ENCODE data around the gene EDRF1. TPM values are rescaled to one million over a fixed set of nuclear protein-coding genes. Genes with fewer than 3 reads are reported as not detected.

Gene EDRF1, protein sequence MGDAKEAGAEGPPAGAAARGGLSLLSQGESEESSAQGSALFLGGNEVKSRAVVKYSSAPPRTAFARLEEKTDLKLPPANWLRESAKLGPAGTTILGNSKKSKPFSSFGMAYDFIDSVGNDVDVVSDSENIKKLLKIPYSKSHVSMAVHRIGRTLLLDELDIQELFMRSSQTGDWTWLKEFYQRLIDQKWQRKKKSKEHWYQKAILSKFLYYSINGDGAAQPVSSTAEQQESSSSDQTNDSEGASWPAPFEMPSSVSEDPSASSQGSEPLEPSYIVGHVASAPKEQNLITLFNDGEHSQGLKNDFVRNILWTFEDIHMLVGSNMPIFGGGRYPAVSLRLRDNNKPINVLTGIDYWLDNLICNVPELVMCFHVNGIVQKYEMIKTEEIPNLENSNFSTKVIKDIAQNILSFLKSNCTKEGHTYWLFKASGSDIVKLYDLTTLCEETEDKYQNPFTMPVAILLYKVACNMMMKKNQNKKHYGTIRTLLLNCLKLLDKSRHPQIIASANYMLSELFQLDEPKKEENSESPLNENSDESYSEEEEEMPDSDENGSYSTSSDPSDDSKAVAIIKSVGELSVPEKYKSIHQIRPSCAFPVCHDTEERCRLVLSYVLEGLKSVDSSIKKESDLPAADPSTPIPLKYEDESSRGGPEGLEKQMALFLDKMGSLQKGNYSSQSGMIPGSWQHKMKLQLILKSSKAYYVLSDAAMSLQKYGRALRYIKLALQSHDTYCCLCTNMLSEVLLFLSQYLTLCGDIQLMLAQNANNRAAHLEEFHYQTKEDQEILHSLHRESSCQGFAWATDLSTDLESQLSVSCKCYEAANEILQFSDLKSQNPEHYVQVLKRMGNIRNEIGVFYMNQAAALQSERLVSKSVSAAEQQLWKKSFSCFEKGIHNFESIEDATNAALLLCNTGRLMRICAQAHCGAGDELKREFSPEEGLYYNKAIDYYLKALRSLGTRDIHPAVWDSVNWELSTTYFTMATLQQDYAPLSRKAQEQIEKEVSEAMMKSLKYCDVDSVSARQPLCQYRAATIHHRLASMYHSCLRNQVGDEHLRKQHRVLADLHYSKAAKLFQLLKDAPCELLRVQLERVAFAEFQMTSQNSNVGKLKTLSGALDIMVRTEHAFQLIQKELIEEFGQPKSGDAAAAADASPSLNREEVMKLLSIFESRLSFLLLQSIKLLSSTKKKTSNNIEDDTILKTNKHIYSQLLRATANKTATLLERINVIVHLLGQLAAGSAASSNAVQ
- total RNA-seq (2021; ENCODE audit: unreplicated experiment) (49.2 TPM), Bru-seq, nascent RNA (percentile 94 among the genes with signal in this experiment), BruChase-seq, experiment 1, labeled RNA remaining after a 6-hour chase (percentile 79 among the genes with signal in this experiment), BruChase-seq, experiment 2, labeled RNA remaining after a 2-hour chase (percentile 92 among the genes with signal in this experiment)
- polyA plus RNA-seq (2012): 10.4 and 17.7 TPM in 2 replicates
- long read RNA-seq, full-length matches to known transcripts: 37 of 83 reads
- long read RNA-seq, partial matches to known transcripts: 26 of 83 reads
- long read RNA-seq, other reads (novel, unspliced or antisense): 20 of 83 reads

DNA sequence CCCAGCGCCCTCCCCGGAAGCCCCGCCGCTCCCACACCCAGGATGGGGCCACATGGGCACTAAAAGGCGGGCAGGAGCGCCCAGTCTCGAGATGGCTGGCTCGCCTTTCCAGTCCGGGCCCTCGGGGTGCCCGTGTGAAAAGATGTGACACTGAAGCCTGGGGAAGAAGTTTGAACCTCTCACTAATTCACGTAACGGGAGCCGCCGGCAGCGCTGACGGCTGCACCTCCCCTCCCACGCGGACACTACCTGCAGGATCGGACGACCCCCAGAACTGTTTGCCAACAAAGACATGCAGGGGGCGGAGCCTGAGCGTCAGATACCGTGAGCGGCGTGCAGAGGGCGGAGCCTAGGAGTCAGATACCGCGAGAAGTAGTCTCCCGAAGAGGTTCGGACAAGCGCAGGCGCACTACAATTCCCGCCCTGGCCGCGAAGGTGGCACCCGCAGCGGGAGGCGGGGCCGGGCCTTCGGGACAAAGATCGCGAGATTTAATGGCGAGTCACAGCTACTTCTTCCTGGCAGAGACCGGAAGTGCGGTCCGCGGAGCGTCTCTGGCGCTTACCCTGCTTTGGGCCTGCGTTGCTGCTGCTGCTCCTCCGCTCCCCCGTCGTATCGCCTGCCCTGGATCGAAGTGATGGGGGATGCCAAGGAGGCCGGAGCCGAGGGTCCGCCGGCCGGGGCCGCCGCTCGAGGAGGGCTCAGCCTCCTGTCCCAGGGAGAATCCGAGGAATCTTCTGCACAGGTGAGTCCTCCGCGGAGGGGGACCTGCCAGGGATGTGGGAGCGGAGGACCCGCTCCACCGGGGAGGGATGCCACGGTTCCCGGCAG is at the start of gene EDRF1:
Gene EDRF1, plus strand, starts transcription at position 537 of the 829 bp plus-strand sequence. Its CDS starts 99 bp downstream, at position 636.
- H3K9me2 ChIP-seq (ENCODE audit: insufficient read depth): no peaks in the 10 kb centered on the region
- H3K36me3 ChIP-seq (ENCODE audit: control insufficient read depth in 1 of 2, insufficient read depth in 2 of 2, low read length in 2 of 2): peaks cover 31 to 34% of the 10 kb centered on the region in 2 experiments
- BruUV-seq (replicated peaks): no TSS peak
- peak within 1 kb of the TSS; percentile 87 to 99 for H3K4me3 ChIP-seq (replicated peaks in 1 of 2; ENCODE audit: low read depth in 1 of 2, low read length in 2 of 2)
- peak within 1 kb of the TSS; percentile 78 for H3K27ac ChIP-seq (ENCODE audit: low read depth, low read length)
- intact Hi-C loops (cut with micrococcal nuclease): loop anchor here (1.0 to 5.0 kb wide), 3 partner anchors 57 to 197 kb away; partner anchors contain the start of gene FANK1
- peak within 1 kb of the TSS; percentile 86 for H3K4me2 ChIP-seq (ENCODE audit: low read length)
- DNase-seq (ENCODE audit: low read depth, low spot score): peak; percentile 99
- ATAC-seq: peak; percentile 97
- H4K20me1 ChIP-seq (ENCODE audit: insufficient read depth): no peaks in the 10 kb centered on the region
- H3K9me3 ChIP-seq (ENCODE audit: control insufficient read depth in 1 of 2, insufficient read depth in 1 of 2, low read depth in 1 of 2, low read length in 2 of 2): no peaks in the 10 kb centered on the region
- no peaks in the 10 kb centered on the region for H3K27me3 ChIP-seq (ENCODE audit: insufficient read depth, low read length)
- CTCF ChIA-PET: interaction anchor here (1.0 kb wide), 1 partner anchor 671 kb away, joined by 3 read pairs; no protein-coding TSS in a partner anchor
- POLR2A ChIA-PET: interaction anchor here (0.9 to 1.3 kb wide), 5 partner anchors 10 to 57 kb away, joined by 4 to 9 read pairs (median 4); no protein-coding TSS in a partner anchor
- peak within 1 kb of the TSS; percentile 58 for H2AFZ ChIP-seq (ENCODE audit: low read depth, low read length, poor library complexity, severe bottlenecking)
- H3K9ac ChIP-seq (ENCODE audit: low read length): peak within 1 kb of the TSS; percentile 85
- RAD21 ChIA-PET (ENCODE audit: low non-redundant PET in 1 of 2, low total read pairs in 2 of 2, uncharacterized antibody in 2 of 2, unreplicated experiment in 2 of 2): no interaction called here
- peaks cover 44% of the 10 kb centered on the region for H3K79me2 ChIP-seq (ENCODE audit: insufficient read depth, low read length)
- H3K4me1 ChIP-seq (ENCODE audit: control insufficient read depth in 1 of 2, insufficient read depth in 2 of 2, low read length in 2 of 2): peaks cover 12 to 20% of the 10 kb centered on the region in 2 experiments
- peak; percentile 93 for TF ChIP-seq ZFX (IDR thresholded peaks at IDR 0.05)
- TF ChIP-seq YY1 (IDR thresholded peaks at IDR 0.05; ENCODE audit: extremely low read depth, insufficient replicate concordance, low read depth, low read length): peak; percentile 64
- peak; percentile 15; the same call in 1 of the 2 replicates for TF ChIP-seq SRF (IDR thresholded peaks at IDR 0.05; ENCODE audit: low read depth)
- no peak for TF ChIP-seq ZNF274 (IDR thresholded peaks at IDR 0.05; ENCODE audit: low read depth, low read length)
- no peak for TF ChIP-seq EZH2phosphoT487 (IDR thresholded peaks at IDR 0.05; ENCODE audit: borderline replicate concordance)
- peak; percentile 97 for TF ChIP-seq POLR2A (IDR thresholded peaks at IDR 0.05; ENCODE audit: borderline replicate concordance, extremely low read depth, insufficient read depth, insufficient read length)
- peak; percentile 84 for TF ChIP-seq ELF1 (IDR thresholded peaks at IDR 0.05; ENCODE audit: borderline replicate concordance, low read depth)
- TF ChIP-seq, protein P1, sequence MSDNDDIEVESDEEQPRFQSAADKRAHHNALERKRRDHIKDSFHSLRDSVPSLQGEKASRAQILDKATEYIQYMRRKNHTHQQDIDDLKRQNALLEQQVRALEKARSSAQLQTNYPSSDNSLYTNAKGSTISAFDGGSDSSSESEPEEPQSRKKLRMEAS (IDR thresholded peaks at IDR 0.05): peak; percentile 92
- peak; percentile 98 for TF ChIP-seq SIN3A (IDR thresholded peaks at IDR 0.05; ENCODE audit: low read depth)
- TF ChIP-seq CBX3 (IDR thresholded peaks at IDR 0.05; ENCODE audit: low read depth): no peak
- no peak for TF ChIP-seq FOSL1 (IDR thresholded peaks at IDR 0.05; ENCODE audit: low read depth)
- TF ChIP-seq, protein P2, sequence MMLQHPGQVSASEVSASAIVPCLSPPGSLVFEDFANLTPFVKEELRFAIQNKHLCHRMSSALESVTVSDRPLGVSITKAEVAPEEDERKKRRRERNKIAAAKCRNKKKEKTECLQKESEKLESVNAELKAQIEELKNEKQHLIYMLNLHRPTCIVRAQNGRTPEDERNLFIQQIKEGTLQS (IDR thresholded peaks at IDR 0.05): no peak
- TF ChIP-seq TCF7L2 (IDR thresholded peaks at IDR 0.05; ENCODE audit: borderline replicate concordance, extremely low read depth, insufficient read depth, insufficient read length): peak; percentile 37
- no peak for TF ChIP-seq EZH2 (IDR thresholded peaks at IDR 0.05)
- TF ChIP-seq, protein P3, sequence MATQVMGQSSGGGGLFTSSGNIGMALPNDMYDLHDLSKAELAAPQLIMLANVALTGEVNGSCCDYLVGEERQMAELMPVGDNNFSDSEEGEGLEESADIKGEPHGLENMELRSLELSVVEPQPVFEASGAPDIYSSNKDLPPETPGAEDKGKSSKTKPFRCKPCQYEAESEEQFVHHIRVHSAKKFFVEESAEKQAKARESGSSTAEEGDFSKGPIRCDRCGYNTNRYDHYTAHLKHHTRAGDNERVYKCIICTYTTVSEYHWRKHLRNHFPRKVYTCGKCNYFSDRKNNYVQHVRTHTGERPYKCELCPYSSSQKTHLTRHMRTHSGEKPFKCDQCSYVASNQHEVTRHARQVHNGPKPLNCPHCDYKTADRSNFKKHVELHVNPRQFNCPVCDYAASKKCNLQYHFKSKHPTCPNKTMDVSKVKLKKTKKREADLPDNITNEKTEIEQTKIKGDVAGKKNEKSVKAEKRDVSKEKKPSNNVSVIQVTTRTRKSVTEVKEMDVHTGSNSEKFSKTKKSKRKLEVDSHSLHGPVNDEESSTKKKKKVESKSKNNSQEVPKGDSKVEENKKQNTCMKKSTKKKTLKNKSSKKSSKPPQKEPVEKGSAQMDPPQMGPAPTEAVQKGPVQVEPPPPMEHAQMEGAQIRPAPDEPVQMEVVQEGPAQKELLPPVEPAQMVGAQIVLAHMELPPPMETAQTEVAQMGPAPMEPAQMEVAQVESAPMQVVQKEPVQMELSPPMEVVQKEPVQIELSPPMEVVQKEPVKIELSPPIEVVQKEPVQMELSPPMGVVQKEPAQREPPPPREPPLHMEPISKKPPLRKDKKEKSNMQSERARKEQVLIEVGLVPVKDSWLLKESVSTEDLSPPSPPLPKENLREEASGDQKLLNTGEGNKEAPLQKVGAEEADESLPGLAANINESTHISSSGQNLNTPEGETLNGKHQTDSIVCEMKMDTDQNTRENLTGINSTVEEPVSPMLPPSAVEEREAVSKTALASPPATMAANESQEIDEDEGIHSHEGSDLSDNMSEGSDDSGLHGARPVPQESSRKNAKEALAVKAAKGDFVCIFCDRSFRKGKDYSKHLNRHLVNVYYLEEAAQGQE (IDR thresholded peaks at IDR 0.05; ENCODE audit: low read depth): no peak
- TF ChIP-seq POLR2AphosphoS5 (IDR thresholded peaks at IDR 0.05; ENCODE audit: low read depth, low read length): peak; percentile 99
- TF ChIP-seq CEBPB (IDR thresholded peaks at IDR 0.05; ENCODE audit: low read depth): no peak
